ENCODE measurements around the gene PRKAR1B. TPM values are rescaled to one million over a fixed set of nuclear protein-coding genes. Genes with fewer than 3 reads are reported as not detected.
"Not testable (repeated sequence)": the region's sequence is repeated elsewhere in the genome, so short reads cannot be mapped to it uniquely, and the experiment has no call there.

The PRKAR1B gene
- total RNA-seq, 2 donors from 2014 or later, result 12.1 to 54.1 TPM

GRCh38 chr7:638256-639011, 88.6 kb downstream of the PRKAR1B start:
- ATAC-seq (no peak), DNase-seq (ENCODE audit: low spot score in 2 of 2) (no peak)
- Mint-ChIP-seq H3K27ac (peak overlapping the region in 1 of 2 donors; percentile 72), H3K9me3 (no peaks in the 10 kb centered on the region), H3K36me3 (peaks cover 6 to 17% of the 10 kb centered on the region in 2 donors)

- no peak for DNase-seq (ENCODE audit: low spot score in 2 of 2)
- ATAC-seq, result no peak
- Mint-ChIP-seq H3K36me3 (peaks cover under 1 to 12% of the 10 kb centered on the region in 2 donors), H3K27ac (no peak overlapping the region), H3K9me3 (no peaks in the 10 kb centered on the region)
These were observed 89.3 kb downstream of the PRKAR1B start for GRCh38 chr7:637826-638225.

GRCh38 chr7:636396-636795, 90.7 kb downstream of the PRKAR1B start:
- peaks cover 0 to 6% of the 10 kb centered on the region in 2 donors for H3K36me3 Mint-ChIP-seq
- ATAC-seq (peak in 1 of 2 donors; percentile 68), DNase-seq (ENCODE audit: low spot score in 2 of 2) (no peak)
- H3K27ac Mint-ChIP-seq, result peak overlapping the region in 1 of 2 donors; percentile 36
- no peaks in the 10 kb centered on the region for H3K9me3 Mint-ChIP-seq

- peak overlapping the region in 1 of 2 donors; percentile 36 for H3K27ac Mint-ChIP-seq
- not testable (repeated sequence) for H3K36me3 Mint-ChIP-seq; DNase-seq (ENCODE audit: low spot score in 2 of 2); ATAC-seq; H3K9me3 Mint-ChIP-seq
These were observed 91.2 kb downstream of the PRKAR1B start for GRCh38 chr7:635687-636382.

GRCh38 chr7:635227-635626, 91.9 kb downstream of the PRKAR1B start:
- DNase-seq (ENCODE audit: low spot score in 2 of 2) (no peak), ATAC-seq (no peak)
- Mint-ChIP-seq H3K36me3 (peaks cover 0 to 6% of the 10 kb centered on the region in 2 donors), H3K9me3 (no peaks in the 10 kb centered on the region), H3K27ac (no peak overlapping the region)

GRCh38 chr7:633381-634018, 93.6 kb downstream of the PRKAR1B start:
- no peak for ATAC-seq
- H3K27ac Mint-ChIP-seq, result peak overlapping the region in 1 of 2 donors; percentile 29

GRCh38 chr7:632831-633210, 94.3 kb downstream of the PRKAR1B start:
- no peaks in the 10 kb centered on the region for H3K9me3 Mint-ChIP-seq
- no peak for ATAC-seq
- H3K27ac Mint-ChIP-seq, result peak overlapping the region; percentile 29 to 41
- no peak for DNase-seq (ENCODE audit: low spot score in 2 of 2)
- H3K36me3 Mint-ChIP-seq, result no peaks in the 10 kb centered on the region

More at GRCh38 chr7:633381-634018, 93.6 kb downstream of the PRKAR1B start:
- DNase-seq (ENCODE audit: low spot score in 2 of 2), result no peak
- Mint-ChIP-seq H3K9me3 (no peaks in the 10 kb centered on the region), H3K36me3 (no peaks in the 10 kb centered on the region)

GRCh38 chr7:631964-632830, 94.9 kb downstream of the PRKAR1B start:
- no peak for ATAC-seq
- DNase-seq (ENCODE audit: low spot score in 2 of 2), result no peak
- Mint-ChIP-seq H3K27ac (peak overlapping the region in 1 of 2 donors; percentile 29), H3K36me3 (no peaks in the 10 kb centered on the region), H3K9me3 (no peaks in the 10 kb centered on the region)

GRCh38 chr7:631291-631711, 95.8 kb downstream of the PRKAR1B start:
- no peak for DNase-seq (ENCODE audit: low spot score in 2 of 2)
- Mint-ChIP-seq H3K27ac (peak overlapping the region in 1 of 2 donors; percentile 29), H3K9me3 (no peaks in the 10 kb centered on the region), H3K36me3 (peaks cover 0 to 2% of the 10 kb centered on the region in 2 donors)
- no peak for ATAC-seq

- Mint-ChIP-seq H3K9me3 (peaks cover 3 to 4% of the 10 kb centered on the region in 2 donors), H3K27ac (peak overlapping the region; percentile 29 to 85), H3K36me3 (peaks cover 0 to 10% of the 10 kb centered on the region in 2 donors)
- DNase-seq (ENCODE audit: low spot score in 2 of 2) (no peak), ATAC-seq (no peak)
These were observed 96.5 kb downstream of the PRKAR1B start for GRCh38 chr7:630539-630938.

- ATAC-seq, result no peak
These were observed 97.0 kb downstream of the PRKAR1B start for GRCh38 chr7:630111-630511.

GRCh38 chr7:628826-629225, 98.3 kb downstream of the PRKAR1B start:
- DNase-seq (ENCODE audit: low spot score in 2 of 2) (no peak), ATAC-seq (no peak)
- H3K9me3 Mint-ChIP-seq, result peaks cover 12 to 15% of the 10 kb centered on the region in 2 donors
- peaks cover 13 to 27% of the 10 kb centered on the region in 2 donors for H3K36me3 Mint-ChIP-seq
- no peak overlapping the region for H3K27ac Mint-ChIP-seq

More at GRCh38 chr7:630111-630511, 97.0 kb downstream of the PRKAR1B start:
- no peak for DNase-seq (ENCODE audit: low spot score in 2 of 2)
- Mint-ChIP-seq H3K27ac (peak overlapping the region in 1 of 2 donors; percentile 29), H3K9me3 (peaks cover 5 to 6% of the 10 kb centered on the region in 2 donors), H3K36me3 (peaks cover 2 to 14% of the 10 kb centered on the region in 2 donors)

GRCh38 chr7:628402-628763, 98.7 kb downstream of the PRKAR1B start:
- Mint-ChIP-seq H3K27ac (no peak overlapping the region), H3K36me3 (peaks cover 17 to 31% of the 10 kb centered on the region in 2 donors), H3K9me3 (peaks cover 12 to 18% of the 10 kb centered on the region in 2 donors)
- DNase-seq (ENCODE audit: low spot score in 2 of 2) (no peak), ATAC-seq (no peak)

- DNase-seq (ENCODE audit: low spot score in 2 of 2) (no peak), ATAC-seq (no peak)
- Mint-ChIP-seq H3K9me3 (peaks cover 12 to 23% of the 10 kb centered on the region in 2 donors), H3K36me3 (peaks cover 22 to 37% of the 10 kb centered on the region in 2 donors), H3K27ac (no peak overlapping the region)
These were observed 99.2 kb downstream of the PRKAR1B start for GRCh38 chr7:627661-628401.

GRCh38 chr7:625376-625971, 101.6 kb downstream of the PRKAR1B start:
- ATAC-seq (no peak), DNase-seq (ENCODE audit: low spot score in 2 of 2) (no peak)
- Mint-ChIP-seq H3K36me3 (peaks cover 46 to 60% of the 10 kb centered on the region in 2 donors), H3K27ac (no peak overlapping the region), H3K9me3 (peaks cover 22 to 44% of the 10 kb centered on the region in 2 donors)

Data from activated naive CD4-positive, alpha-beta T cell treated with anti-CD3 and anti-CD28 coated beads, Interleukin-2, amount 50 U/mL, for 72 hours (primary cell).